Myocyte (in vitro differentiated cells): ENCODE data around the gene GJC3. TPM values are rescaled to one million over a fixed set of nuclear protein-coding genes. Genes with fewer than 3 reads are reported as not detected.

ENCODE experiments used
- total RNA-seq: library from RNA; depleted of rRNA; stranded (reverse); fragments of >200 nt; gene quantifications from 2 replicates; pipeline ENCODE4 v1.2.3, GENCODE V29; 2014

Gene GJC3
- total RNA-seq, 1 donor from 2014 or later = not detected

Other genes starting within 250 kb of the GJC3 start
- not detected in 2 replicates for gene CYP3A5, start 249.6 kb downstream of the GJC3 start, total RNA-seq
- gene CYP3A7, start 194.4 kb downstream of the GJC3 start, total RNA-seq = 0.29 and 0.47 TPM in 2 replicates
- 0.11 TPM in 1 of 2 replicates, not detected in the other for gene CYP3A4, start 145.4 kb downstream of the GJC3 start, total RNA-seq
- gene CYP3A43, start 101.6 kb downstream of the GJC3 start, total RNA-seq = not detected in 2 replicates
- not detected in 2 replicates for gene OR2AE1, start 52.6 kb downstream of the GJC3 start, total RNA-seq
- 20.2 and 20.5 TPM in 2 replicates for gene TRIM4, start 10.1 kb downstream of the GJC3 start, total RNA-seq
- not detected in 2 replicates for gene AZGP1, start 46.4 kb upstream of the GJC3 start, total RNA-seq
- gene ZKSCAN1, start 86.0 kb upstream of the GJC3 start, total RNA-seq = 27.5 and 34.2 TPM in 2 replicates
- 25.2 and 27.2 TPM in 2 replicates for gene ZSCAN21, start 120.2 kb upstream of the GJC3 start, total RNA-seq
- 40.7 and 61.3 TPM in 2 replicates for gene ZNF3, start 152.1 kb upstream of the GJC3 start, total RNA-seq
- 52.9 and 56.0 TPM in 2 replicates for gene COPS6, start 159.3 kb upstream of the GJC3 start, total RNA-seq
- gene MCM7, start 171.8 kb upstream of the GJC3 start, total RNA-seq = 23.2 and 31.1 TPM in 2 replicates
- 38.5 and 51.7 TPM in 2 replicates for gene AP4M1, start 172.0 kb upstream of the GJC3 start, total RNA-seq
- 58.8 and 76.8 TPM in 2 replicates for gene TAF6, start 189.7 kb upstream of the GJC3 start, total RNA-seq
- gene CNPY4, start 190.0 kb upstream of the GJC3 start, total RNA-seq = 14.0 and 19.7 TPM in 2 replicates
- 3.5 and 4.5 TPM in 2 replicates for gene MBLAC1, start 197.3 kb upstream of the GJC3 start, total RNA-seq
- gene LAMTOR4, start 219.3 kb upstream of the GJC3 start, total RNA-seq = 117 and 139 TPM in 2 replicates
- 11.2 and 12.7 TPM in 2 replicates for gene TRAPPC14, start 229.1 kb upstream of the GJC3 start, total RNA-seq
- 4.4 and 4.8 TPM in 2 replicates for gene GAL3ST4, start 239.0 kb upstream of the GJC3 start, total RNA-seq
- gene GPC2, start 247.8 kb upstream of the GJC3 start, total RNA-seq = 60.4 and 65.3 TPM in 2 replicates
- 0.31 TPM in 1 of 2 replicates, not detected in the other for gene STAG3, start 248.3 kb upstream of the GJC3 start, total RNA-seq